ENCODE data around the gene NUP93.

NUP93 gene

GRCh38 chr16:56744996-56745640 lies 15.2 kb downstream of the NUP93 start:
- DNase-seq = no peak

- no peak for DNase-seq
Observed at GRCh38 chr16:56747486-56748045, 17.6 kb downstream of the NUP93 start.

GRCh38 chr16:56748191-56748590 lies 18.3 kb downstream of the NUP93 start:
- no peak for DNase-seq

- no peak for DNase-seq
Observed at GRCh38 chr16:56748826-56749225, 18.9 kb downstream of the NUP93 start.

DNA sequence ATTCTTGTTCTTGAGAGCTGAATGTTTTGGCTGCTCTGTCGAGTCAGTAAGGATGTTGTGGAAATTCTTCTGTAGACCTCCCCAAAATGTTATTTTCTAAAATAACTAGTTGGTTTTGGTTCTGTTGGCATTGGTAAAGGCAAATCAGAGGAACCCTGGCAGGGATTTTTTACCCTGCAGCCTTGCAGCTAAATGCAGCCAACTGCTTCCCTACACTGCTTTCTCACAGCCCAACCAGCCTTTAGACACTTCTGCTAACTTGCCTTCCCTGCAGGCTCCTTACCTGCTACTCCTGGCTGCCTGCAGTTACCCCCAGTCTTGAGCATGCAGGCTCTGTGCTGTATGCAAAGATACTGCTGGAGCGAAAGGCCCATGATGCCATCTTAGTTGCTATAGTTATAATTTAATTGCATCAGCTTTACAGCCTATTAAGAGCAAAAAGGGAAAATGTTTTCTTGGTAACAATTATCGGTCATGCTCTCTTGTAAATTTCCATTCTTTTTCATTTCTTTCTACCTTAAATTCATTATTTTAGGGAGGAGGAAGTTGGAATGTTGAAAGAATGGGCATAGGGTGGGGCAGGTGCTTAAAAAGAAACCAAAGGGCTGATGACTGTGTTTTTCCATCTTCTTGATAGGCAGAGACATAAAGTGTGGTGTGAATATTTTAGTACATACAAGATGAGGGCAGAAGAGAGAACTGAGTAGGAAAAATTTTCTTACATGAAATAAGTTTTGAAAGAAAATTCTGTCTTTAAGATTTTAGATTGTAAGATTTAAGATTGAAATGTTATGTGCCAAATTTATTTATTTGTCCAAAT lies 20.0 kb downstream of the NUP93 start:
- DNase-seq = no peak

DNA sequence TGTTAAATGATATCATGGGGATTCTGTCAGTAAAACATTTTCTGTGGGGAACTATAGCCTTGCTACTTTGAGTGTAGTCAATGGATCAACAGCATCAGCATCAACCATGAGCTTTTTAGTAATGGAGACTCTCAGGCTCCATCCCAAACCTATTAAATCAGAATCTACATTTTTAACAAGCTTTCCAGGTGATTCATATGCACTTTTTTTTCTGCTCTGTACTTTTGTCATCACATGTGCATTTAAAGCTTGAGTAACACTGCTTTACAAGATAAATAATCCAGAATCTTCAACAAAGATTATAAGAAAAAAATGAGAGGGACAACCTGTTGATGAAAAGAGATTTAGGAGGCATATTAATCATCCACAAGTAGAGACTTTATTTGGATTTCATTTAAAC lies 23.5 kb downstream of the NUP93 start:
- no peak for DNase-seq

GRCh38 chr16:56755038-56755437 lies 25.1 kb downstream of the NUP93 start:
- DNase-seq = no peak

DNA sequence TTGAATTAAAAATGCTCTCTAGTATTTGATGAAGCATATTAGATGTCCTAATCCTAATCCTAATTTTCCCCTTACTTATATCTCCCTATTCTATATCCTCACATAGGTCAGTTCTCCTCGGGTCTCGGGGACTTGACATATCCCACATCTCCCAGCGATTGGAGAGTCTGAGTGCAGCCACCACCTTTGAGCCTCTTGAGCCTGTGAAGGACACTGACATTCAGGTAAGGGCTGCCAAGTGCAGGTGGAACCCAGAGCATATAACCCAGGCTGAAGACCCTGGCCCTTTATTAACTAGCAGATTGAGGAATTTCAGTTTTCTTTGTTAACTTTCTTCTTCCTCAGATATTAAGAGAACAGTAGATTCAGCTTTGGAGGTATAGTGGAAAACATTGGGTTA lies 28.5 kb downstream of the NUP93 start:
- DNase-seq = no peak

DNA sequence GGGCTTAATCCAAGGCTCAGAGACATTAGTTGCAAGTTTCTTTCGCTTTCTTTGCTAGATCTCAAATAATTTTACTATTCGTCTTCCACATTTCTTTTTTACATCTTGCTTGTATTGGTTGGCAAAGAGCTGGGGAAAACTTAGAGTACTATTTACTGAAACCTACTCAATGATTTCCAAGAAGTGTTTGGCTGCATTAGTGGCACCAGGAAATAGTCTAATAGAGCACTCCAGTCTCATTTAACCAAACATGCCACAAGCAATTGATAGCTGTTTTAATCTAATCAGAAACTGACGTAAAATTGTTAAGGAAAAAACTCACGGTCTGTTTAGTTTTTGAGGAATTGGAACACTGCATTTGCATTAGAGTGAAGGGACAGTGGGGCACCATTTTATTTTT lies 29.0 kb downstream of the NUP93 start:
- DNase-seq = no peak

DNA sequence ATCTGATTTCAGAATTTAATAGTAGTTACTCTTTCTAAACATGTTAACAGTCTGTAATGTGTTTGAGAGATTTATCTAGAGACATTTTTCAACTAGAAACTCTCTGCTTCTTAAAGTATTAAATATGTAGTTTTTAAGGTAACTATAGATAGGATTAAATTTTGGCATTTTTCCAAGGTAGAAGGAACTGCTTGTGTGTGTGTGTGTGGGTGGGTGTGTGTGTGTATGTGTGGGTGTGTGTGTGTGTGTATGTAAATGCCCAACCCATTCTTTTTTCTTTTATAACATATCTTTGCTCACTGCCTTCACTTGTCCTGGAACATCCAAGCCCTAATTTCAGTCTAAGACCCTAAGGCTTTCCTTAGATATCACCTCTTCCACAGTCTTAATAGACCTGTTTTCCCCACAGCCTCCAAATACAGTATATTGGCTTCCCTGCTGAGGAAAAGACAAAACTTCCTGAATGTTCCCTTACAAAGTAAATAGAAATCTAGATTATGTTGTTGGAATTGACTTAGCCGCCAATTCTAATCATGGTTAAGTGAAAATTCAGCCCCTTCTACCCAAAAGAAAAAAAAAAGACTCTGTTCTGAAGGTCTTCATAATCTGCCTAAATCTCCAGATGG lies 33.5 kb downstream of the NUP93 start:
- no peak for DNase-seq

DNA sequence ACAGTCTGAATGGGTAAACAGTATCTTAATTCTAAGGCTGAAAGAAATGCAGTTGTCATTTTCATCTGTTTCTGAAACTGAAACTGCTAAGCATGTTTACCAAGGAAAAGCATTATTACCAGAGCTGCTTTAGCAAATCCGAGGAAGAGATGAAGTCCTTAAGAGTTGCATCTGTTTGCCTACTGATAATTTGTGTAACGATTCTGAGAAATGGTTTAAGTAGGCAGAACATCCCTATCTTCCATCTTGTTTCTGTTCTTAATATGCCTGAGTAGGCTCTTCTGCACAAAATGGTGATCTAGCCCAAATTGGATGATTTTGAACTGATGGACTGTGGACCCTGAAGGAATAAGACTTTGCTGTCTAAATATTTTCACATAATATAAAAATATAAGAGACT lies 34.9 kb downstream of the NUP93 start:
- no peak for DNase-seq

DNA sequence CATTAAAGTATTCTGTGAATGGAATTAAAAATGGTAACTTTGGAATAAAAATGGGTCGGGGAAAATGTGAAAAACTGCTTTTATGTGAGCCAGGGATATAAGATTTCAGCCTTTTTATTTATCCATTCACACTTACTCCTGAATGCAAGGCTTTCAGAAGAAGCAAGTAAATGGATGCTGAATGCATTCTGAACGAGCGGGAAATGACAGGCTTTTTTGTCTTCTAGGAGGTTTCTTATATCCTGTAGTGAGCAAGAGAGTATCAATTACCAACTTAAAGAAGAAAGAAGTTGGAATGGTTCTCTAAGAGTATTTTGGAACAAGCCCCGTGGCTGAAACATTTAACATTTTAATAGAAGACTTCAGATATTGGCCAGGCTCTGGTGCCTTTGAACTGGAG lies 36.0 kb downstream of the NUP93 start:
- no peak for DNase-seq

- no peak for DNase-seq
Observed at GRCh38 chr16:56767024-56767423, 37.1 kb downstream of the NUP93 start.

DNA sequence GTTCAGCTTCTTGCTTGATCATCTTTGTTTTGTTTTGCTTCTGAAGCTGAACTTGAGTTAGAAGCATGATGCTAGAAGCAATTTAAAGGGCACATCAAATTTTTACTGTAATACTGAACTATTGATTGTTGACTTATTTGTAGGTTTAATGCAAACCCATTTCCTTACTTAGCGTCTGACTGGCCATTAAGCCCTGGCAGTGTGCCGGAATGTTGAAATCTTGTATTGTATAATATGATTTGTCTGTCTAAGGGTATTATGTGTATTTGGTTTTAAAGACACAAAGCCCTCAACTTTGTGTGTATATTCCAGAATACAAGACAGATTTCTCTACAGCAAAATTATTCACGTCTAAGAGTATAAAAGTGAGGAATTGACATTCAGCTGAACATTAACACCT lies 39.7 kb downstream of the NUP93 start:
- no peak for DNase-seq

GRCh38 chr16:56771558-56772279 lies 41.8 kb downstream of the NUP93 start:
- DNase-seq = no peak

- DNase-seq = no peak
Observed at GRCh38 chr16:56773532-56773931, 43.6 kb downstream of the NUP93 start.

DNA sequence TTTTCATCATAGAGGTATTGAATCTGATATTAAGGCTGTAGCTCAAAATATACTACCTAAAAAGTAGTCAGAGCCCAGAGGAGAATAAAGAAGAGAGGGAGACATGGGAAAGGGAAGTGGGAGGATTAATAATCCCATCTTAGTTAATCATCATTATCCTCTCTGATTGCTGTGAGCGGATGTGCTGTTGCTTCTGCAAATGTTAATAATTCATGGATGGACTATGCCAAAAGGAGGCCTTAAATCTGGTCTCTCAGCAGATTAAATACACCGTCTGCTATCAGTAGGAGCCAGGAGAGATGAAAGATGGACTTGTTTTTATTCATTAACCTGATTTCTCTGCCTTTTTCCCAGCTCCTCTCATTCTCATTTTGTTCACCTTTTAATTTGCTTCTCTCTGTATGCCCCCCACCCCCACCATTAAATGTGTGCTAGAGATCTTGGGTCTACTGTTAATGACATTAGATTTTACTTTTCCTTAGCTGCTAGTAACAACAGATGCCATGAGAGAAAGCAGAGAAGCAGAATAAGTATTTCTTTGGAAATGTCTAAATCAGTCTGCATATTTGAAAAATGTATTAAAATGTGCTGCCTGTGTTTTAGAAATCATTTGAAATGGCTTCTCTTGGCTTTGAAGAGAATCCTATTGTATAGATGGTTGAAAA lies 44.2 kb downstream of the NUP93 start:
- DNase-seq = no peak

DNA sequence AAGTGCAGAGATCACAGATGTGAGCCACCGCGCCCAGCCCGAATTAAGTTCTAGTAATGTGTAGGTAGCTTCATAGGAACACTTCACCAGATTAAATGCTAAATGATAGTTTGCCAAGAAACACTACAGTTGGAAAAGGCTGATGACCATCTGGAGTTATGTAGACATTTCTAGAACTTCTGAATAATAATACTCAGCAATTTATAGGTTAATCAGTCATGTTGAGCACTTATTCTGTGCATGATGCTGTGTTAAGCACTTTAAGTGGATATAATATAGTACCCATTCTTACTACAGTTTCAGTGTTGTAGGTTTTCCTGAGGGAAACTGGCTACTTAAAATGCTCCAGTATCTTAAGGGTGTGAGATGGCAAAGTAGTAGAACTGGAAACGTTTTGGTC lies 45.2 kb downstream of the NUP93 start:
- DNase-seq = no peak

DNA sequence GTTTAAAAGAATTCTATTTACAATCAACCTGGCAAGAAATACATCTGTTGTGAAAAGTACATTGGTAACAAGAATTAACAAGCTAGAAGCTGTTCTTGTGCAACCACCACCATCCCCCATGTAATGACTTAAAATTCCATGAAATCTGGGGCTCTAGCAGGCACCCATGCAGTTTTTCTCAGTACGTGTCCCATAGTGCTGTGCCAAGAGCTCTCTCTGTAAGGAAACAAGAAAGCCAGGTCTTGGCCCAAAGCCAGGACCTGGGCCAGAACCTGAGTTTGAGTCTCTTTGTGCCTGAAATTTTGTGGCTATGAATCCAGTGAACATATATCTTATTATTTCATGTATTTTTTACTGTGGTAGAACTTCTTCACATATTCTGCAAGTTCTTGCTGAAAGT lies 46.6 kb downstream of the NUP93 start:
- DNase-seq = peak; percentile 24

- DNase-seq = no peak
Observed at GRCh38 chr16:56777001-56777400, 47.1 kb downstream of the NUP93 start.

DNA sequence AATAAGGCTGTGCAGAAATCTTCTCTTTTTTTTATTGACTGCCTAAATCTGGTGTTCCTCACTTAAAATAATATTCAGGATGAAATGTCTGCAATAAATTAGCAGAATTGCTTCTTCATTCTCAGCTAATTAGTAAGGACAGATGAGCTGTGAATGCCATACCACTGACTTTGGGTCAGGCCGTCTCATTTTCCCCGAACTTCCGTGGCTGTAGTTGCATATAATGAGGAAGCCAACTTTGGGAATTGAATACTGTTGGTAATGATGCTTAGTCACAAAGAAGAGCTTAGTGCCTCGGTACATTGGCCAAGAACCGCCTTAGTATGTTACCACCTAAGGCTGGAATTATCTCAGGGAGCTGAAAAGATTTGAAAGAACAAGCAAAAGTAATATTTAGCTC lies 47.6 kb downstream of the NUP93 start:
- no peak for DNase-seq

GRCh38 chr16:56779906-56780305 lies 50.0 kb downstream of the NUP93 start:
- no peak for DNase-seq

GRCh38 chr16:56780646-56781045 lies 50.7 kb downstream of the NUP93 start:
- DNase-seq = no peak

Measured in NCI-H1092 treated with DMSO at 0.1 percent for 48 hours (cell line).